Activated CD4-positive, alpha-beta T cell treated with anti-CD3 and anti-CD28 coated beads for 24 hours (primary cell): Measurements from ENCODE around the gene REX1BD.

Experiments
- DNase-seq, 2 donors: peaks; one replicate each; pipeline ENCODE4 v3.0.0-alpha.2; 2020; ENCODE audit warnings: low read depth in 2 of 2

The REX1BD gene

GRCh38 chr19:18613589-18614234 lies 25.1 kb downstream of the REX1BD start:
- DNase-seq = no peak

DNA sequence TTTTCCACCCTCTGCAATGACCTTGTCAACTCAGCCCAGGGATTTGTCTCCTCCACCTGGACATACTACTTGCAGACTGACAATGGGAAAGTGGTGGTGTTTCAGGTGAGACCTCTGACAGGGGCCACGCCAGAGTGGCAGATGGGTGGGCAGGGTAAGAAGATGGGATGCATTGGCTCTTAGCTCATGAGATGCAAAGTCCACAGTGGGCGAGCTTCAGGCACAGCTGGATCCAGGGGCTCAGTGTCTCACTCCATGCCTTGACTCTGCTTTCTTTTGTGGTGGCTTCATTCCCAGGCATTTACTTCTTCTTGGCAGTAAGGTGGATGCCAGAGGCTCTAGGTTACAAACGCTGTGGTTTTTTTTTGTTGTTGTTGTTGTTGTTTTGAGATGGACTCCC lies 27.4 kb downstream of the REX1BD start:
- no peak for DNase-seq

DNA sequence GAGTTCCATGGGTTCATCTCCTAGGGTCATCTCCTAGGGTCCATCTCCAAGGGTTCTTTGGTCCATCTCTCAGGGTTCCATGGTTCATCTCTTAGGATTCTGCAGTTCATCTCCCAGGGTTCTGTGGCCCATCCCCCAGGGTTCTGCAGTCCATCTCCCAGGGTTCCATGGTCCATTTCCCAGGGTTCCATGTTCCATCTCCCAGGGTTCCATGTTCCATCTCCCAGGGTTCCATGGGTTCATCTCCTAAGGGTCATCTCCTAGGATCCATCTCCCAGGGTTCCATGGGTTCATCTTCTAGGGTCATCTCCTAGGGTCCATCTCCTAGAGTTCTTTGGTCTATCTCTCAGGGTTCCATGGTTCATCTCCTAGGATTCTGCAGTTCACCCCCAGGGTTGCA lies 29.0 kb downstream of the REX1BD start:
- DNase-seq = no peak

- DNase-seq = no peak
These were observed 29.6 kb downstream of the REX1BD start for GRCh38 chr19:18618236-18618635.

DNA sequence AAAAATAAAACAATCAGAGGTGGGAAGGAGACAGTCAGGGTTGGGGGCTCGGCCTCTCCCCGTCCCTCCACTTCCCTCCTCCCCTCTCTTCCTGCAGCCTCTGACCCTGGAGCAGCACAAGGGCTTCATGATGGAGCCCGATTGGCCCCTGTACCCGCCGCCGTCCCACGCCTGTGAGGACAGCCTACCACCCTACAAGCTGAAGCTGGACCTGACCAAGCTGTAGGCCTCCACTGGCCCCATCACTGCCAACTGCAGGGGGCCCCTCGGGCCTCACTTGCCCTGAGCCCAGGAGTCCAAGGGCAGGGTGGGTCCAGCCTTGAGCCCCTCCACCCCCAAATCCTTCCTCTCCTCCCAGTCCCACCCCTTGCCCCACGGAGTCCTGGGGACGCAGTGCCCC lies 31.7 kb downstream of the REX1BD start:
- DNase-seq = no peak

- DNase-seq = no peak
These were observed 32.3 kb downstream of the REX1BD start for GRCh38 chr19:18620902-18621301.

DNA sequence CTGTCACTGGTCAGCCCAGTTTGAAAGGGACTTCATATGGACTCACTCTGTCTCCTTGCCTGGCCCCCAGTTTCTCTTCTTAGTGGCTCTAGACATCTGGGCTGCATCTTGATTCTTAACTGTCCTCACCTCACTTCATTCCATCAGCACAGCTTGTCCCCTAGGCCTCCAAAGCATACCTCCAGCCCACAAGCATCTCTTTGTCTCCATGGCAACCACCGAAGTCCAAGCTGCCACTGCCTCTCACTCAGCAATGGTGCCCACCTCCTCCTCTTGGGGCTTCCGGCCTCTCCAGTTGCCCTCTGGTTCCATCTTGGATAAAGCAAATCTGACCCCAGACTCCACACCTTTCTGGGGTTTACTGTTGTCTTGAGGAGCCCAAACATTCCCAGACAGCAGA lies 38.3 kb downstream of the REX1BD start:
- no peak for DNase-seq

DNA sequence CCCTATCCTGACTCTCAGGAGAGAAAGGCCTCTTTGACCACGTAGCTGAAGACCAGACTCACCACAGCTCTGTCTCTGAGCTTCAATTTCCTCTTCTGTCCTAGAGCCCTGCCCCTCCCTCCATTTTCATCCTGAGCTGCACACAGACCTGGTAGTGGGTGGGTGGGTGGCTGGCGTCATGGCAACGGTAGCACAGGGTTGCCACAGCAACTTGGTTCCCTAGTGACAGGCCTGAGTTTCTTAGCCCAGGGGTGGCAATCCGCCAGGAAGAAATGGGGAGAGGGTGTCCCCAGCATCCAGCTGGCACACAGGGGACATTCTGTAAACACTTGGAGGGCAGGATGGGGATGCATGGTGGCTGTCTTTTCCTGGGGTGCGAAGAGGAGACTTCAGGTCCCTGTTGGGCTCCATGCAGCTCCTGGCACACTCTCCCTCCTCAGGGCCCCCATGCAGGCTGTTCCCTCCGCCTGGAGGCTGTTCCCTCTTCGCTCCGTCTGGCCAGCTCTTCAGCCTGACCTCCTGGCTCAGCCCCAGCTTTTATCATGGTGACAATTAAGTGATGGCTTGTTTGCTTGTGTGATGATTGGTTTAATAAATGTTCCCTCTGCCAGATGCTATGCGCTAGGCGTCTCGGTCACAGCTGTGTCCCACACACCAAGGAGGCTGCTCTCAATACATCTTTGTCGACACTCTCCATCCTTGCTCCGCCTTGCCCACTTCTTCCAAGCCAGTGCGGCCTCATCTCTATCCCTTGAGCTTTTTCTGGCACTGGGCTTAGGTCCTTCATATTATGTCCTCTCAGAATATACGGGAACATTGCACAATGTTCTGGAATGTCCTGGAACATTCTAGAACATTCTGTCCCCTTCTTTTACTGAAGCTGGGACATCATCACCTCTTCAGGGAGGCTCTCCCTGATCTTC lies 40.8 kb downstream of the REX1BD start:
- DNase-seq = no peak

DNA sequence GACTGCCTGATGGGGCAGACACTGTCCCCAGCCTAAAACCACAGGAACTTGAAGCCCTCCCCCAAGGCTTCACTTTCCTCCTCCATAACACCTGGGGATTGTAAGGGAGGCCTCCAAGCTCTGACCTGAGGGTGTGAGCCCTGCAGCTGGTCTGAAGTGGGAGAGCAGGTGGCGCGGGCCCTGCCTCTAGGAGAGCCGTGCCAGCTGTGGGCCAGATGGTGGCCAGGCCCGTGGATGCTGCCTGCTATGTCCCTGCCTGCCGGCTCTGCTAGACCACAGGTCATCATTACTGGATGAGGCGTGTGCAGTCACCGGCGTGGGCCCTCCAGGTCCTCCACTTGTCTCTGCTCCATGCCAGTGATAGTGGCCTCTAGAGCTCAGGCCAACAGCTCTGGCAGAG lies 44.7 kb downstream of the REX1BD start:
- no peak for DNase-seq

DNA sequence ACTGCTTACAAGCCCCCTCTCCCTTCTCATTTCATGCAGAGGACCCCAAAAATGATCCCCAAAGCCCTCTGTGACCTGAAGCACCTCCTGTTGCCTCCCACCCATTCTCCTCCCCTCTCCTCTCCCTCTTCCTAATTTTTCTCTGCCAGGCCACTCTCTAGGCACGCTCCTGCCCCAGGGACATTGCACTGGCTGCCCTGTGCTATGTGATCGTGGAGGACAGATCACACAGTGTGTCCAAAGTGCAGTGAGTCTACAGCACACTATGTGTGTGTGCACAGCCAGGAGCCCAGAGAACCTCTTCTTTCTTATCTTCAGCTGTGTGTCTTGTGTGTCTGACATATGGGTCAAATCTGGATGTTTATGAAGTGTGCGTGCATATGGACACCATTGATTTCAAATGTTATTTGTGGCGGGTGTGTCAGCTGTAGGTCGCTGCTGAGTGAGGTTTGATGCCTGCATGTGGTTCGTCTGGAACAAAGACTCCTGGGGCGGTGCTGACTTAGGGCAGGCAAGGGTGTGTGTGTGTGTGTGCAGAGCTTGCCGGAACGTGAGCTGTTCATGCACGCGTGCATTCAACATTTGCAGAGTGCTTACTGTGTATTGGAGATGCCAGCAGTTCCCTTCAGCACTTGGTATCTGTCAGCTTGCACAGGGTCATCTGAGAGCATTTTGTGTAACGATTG lies 46.2 kb downstream of the REX1BD start:
- DNase-seq = no peak

- DNase-seq = no peak
These were observed 47.2 kb downstream of the REX1BD start for GRCh38 chr19:18635831-18636182.

GRCh38 chr19:18636183-18636968 lies 47.8 kb downstream of the REX1BD start:
- peak; percentile 99 for DNase-seq

GRCh38 chr19:18636969-18637629 lies 48.5 kb downstream of the REX1BD start, which contains the start of gene KLHL26:
KLHL26 (plus strand) TSS chr19:18637028; CDS start chr19:18637055, 27 bp downstream.
- DNase-seq = no peak

DNA sequence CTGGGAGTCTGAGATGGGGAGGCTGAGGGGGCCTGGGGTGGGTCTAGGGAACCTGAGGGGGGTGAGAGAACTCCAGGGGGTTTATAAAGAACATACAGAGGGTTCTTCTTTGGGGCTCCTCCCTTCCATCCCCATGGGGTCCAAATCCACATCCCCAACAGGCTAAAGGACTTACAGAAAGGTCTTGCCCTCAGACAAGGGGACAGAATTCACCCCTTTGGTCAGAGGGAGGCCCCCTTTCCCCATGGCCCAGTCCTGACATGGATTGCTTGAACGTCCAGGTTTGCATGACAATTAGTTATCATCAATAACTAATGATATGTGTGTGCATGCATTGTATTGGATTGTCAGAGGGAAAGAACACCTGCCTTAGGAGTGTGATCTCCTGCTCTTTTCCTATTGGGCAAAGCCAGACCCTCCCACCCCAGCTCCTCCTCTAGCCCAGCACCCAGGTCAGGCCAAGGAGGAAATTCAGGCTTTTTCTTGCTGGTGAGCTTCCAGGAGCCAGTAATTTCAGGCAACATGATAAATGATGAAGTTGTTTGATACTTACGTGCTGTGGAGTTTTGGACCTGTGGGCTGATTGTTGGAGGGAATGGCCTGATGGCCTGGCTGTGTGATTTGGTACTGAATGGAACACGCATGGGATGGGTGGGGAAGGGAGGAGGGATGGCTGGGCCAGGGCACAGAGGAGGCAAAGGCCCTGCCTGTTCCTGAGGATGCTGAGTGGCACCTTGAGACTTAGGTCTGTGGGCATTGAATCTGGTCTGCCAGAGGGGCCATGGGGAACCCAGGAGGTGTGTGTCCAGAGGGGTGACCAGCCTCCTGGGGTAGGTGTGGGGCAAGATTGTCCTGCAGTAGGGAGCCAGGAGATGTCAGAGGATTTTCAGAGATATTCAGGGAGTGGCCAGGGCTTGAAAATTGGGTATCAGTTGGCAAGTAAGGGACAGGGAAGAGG lies 49.4 kb downstream of the REX1BD start:
- no peak for DNase-seq

- no peak for DNase-seq
These were observed 51.2 kb downstream of the REX1BD start for GRCh38 chr19:18639706-18640243.
